AG10803 (cell line): ENCODE data around the gene TNFRSF1B.

Source experiments
- DNase-seq: peaks from one replicate; pipeline ENCODE4 v3.0.0; 2010; ENCODE audit warnings: low read depth
- H3K4me3 ChIP-seq: 2 replicates; pipeline ENCODE4 v1.5.1; 2011; ENCODE audit warnings: mild to moderate bottlenecking, low read length, control low read depth
- CTCF ChIP-seq: conservative IDR thresholded peaks from 2 replicates; pipeline ENCODE4 v1.5.1; 2011; ENCODE audit warnings: mild to moderate bottlenecking, low read length, control low read depth, inconsistent platforms

The TNFRSF1B gene

GRCh38 chr1:12167493-12168429 is 970 bp downstream of the TNFRSF1B start:
- no peak for TF ChIP-seq CTCF
- H3K4me3 ChIP-seq: peak overlapping the region; percentile 62

DNA sequence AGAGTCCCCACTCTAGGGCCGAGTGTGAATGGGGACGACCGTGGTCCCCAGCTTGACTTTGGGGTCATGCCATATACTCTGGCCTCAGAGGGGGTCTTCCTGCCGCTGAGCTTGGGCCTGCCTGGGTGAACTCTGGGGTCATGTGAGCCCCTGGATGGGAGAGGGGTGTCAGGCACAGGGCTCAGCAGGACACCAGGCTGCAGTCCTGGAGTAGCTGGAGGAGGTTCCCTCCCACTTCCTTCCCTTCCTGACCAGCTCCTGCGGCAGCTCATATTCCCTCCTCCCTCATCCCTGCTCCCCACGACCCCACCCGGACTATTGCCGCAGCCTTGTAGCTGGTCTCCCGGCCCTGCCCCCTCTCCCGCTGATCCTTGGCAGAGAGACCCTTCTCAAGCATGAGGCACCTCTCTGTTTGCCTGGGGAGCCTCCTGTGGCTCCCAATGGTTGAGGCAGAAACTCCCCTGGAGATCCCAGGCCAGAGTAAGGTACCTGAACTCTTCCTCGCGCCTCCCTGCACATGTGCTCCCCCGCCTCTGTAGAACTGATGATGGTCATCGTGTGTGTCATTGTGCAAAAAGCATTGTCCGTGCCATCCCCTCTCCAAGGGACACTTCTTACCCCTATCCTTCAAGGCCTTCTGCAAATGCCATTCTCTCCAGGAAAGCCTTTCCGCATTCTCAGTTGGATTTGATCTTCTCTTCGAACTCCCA is 1.8 kb downstream of the TNFRSF1B start:
- TF ChIP-seq CTCF: no peak
- DNase-seq: no peak
- peak overlapping the region; percentile 62; the same call in 1 of the 2 replicates for H3K4me3 ChIP-seq

More at GRCh38 chr1:12167493-12168429, 970 bp downstream of the TNFRSF1B start:
- no peak for DNase-seq

GRCh38 chr1:12169442-12170135 is 2.8 kb downstream of the TNFRSF1B start:
- no peak for TF ChIP-seq CTCF
- no peak overlapping the region for H3K4me3 ChIP-seq
- no peak for DNase-seq

DNA sequence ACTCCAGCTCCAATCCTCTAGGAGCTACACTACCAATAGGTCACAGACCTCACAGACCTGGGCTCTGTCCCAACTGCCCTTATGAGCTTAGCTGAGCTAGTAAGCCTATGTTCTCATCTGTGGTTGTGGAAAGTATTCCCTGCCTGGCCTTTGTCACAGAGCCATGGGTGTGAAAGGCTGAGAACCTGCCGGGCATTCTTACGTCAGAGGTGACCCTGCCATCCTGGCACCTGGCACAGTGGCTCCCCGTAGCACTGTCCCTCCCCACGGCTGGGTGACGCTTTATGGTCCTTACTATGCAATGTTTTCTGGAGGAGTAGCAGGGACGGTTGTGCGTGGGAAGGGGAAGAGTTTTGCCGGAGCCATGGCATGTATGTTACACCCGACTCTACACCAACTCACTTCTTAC is 3.5 kb downstream of the TNFRSF1B start:
- TF ChIP-seq CTCF: no peak
- H3K4me3 ChIP-seq: no peak overlapping the region
- no peak for DNase-seq

DNA sequence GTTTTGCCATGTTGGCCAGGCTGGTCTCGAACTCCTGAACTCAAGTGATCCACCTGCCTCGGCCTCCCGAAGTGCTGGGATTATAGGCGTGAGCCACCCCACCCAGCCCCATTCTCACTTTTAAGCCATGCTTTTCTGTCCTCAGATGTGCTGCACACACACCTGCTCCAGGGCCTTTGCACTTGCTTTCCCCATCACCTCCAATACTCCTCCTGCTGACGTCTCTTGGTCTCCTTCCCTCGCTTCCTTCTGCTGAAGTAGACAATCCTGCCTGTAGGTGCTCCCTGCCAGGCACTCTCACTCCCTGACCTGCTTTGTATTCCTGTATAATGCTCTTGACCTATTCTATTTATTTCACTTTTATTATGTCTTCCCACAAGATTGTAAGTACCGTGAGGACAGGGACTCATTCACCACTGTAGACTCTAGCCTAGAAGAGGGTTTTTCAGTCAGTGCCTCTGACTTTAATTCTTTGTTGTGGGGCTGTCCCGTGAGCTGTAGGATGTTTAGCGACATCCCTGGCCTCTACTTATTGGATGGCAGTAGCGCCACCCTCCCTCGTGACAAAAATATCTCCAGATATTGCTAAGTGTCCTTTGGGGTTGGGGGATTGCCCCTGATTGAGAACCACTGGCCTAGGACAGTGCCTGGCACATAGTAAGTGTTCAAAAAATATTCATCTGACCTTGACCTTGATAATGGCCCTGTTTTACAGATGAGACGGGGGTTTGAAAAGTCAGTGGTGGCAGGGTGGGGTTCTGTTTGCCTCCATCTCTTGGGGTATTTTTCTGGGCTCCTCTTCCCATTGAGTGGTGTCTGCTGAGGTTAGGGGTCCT is 4.6 kb downstream of the TNFRSF1B start:
- H3K4me3 ChIP-seq: no peak overlapping the region
- no peak for TF ChIP-seq CTCF

GRCh38 chr1:12172042-12172851 is 5.5 kb downstream of the TNFRSF1B start:
- DNase-seq: no peak
- H3K4me3 ChIP-seq: no peak overlapping the region
- no peak for TF ChIP-seq CTCF

More for the DNA sequence above, 4.6 kb downstream of the TNFRSF1B start:
- no peak for DNase-seq
